ENCODE results near the gene RANGRF. TPM values are rescaled to one million over a fixed set of nuclear protein-coding genes. Genes with fewer than 3 reads are reported as not detected.

RANGRF gene
- total RNA-seq, 1 donor from 2014 or later = 6.3 TPM

Small RNAs within 50 kb of the gene (small RNA-seq; reads per million reads assigned to genes)
- 0.09 reads per million for gene RF00265 (ENCODE audit: low replicate concordance)

Other genes starting within 250 kb of the RANGRF start
- gene ALOX15B, start 249.6 kb upstream of the RANGRF start, total RNA-seq = 0.89 TPM
- gene ALOX12B, start 201.0 kb upstream of the RANGRF start, total RNA-seq = 10.9 TPM
- 3.2 TPM for gene ALOXE3, start 170.2 kb upstream of the RANGRF start, total RNA-seq
- gene HES7, start 164.6 kb upstream of the RANGRF start, total RNA-seq = 0.10 TPM
- 83.5 TPM for gene PER1, start 136.3 kb upstream of the RANGRF start, total RNA-seq
- 18.0 TPM for gene VAMP2, start 125.7 kb upstream of the RANGRF start, total RNA-seq
- 21.6 TPM for gene TMEM107, start 112.3 kb upstream of the RANGRF start, total RNA-seq
- 4.6 TPM for gene BORCS6, start 98.5 kb upstream of the RANGRF start, total RNA-seq
- 12.4 TPM for gene AURKB, start 78.1 kb upstream of the RANGRF start, total RNA-seq
- 13.2 TPM for gene CTC1, start 40.6 kb upstream of the RANGRF start, total RNA-seq
- 20.1 TPM for gene PFAS, start 39.4 kb upstream of the RANGRF start, total RNA-seq
- gene SLC25A35, start 6.7 kb downstream of the RANGRF start, total RNA-seq = 0.49 TPM
- gene ARHGEF15, start 21.6 kb downstream of the RANGRF start, total RNA-seq = 3.6 TPM
- not detected for gene ODF4, start 51.2 kb downstream of the RANGRF start, total RNA-seq
- 2,559 TPM for gene RPL26, start 94.5 kb downstream of the RANGRF start, total RNA-seq
- gene RNF222, start 109.2 kb downstream of the RANGRF start, total RNA-seq = 3.3 TPM
- gene NDEL1, start 147.2 kb downstream of the RANGRF start, total RNA-seq = 98.7 TPM